HG03045 (cell line): ENCODE measurements around the gene PHYHD1.

Experiments used
- ATAC-seq: cut with Tn5 transposase; IDR thresholded peaks from one replicate; pipeline ENCODE4 v1.9.1; 2021; ENCODE audit warnings: mild to moderate bottlenecking, moderate library complexity; ENCODE audit not compliant: unreplicated experiment

PHYHD1 gene

GRCh38 chr9:128899566-128900322 lies 21.0 kb upstream of the PHYHD1 start:
- no peak for ATAC-seq

- ATAC-seq = no peak
Observed at GRCh38 chr9:128901379-128901778, 19.4 kb upstream of the PHYHD1 start.

GRCh38 chr9:128901822-128902221 lies 19.0 kb upstream of the PHYHD1 start:
- no peak for ATAC-seq

GRCh38 chr9:128902351-128903078 lies 18.3 kb upstream of the PHYHD1 start:
- ATAC-seq = peak; percentile 64

- ATAC-seq = no peak
Observed at GRCh38 chr9:128903079-128903461, 17.7 kb upstream of the PHYHD1 start.

GRCh38 chr9:128903871-128904620 lies 16.7 kb upstream of the PHYHD1 start:
- no peak for ATAC-seq

- ATAC-seq = no peak
Observed at GRCh38 chr9:128905964-128906363, 14.8 kb upstream of the PHYHD1 start.

GRCh38 chr9:128906741-128907140 lies 14.0 kb upstream of the PHYHD1 start:
- no peak for ATAC-seq

- ATAC-seq = no peak
Observed at GRCh38 chr9:128908372-128908771, 12.4 kb upstream of the PHYHD1 start.

GRCh38 chr9:128909859-128910258 lies 10.9 kb upstream of the PHYHD1 start:
- ATAC-seq = no peak

- no peak for ATAC-seq
Observed at GRCh38 chr9:128910906-128911305, 9.9 kb upstream of the PHYHD1 start.

- no peak for ATAC-seq
Observed at GRCh38 chr9:128911529-128912035, 9.2 kb upstream of the PHYHD1 start.

GRCh38 chr9:128912270-128912853 lies 8.4 kb upstream of the PHYHD1 start:
- ATAC-seq = no peak

GRCh38 chr9:128913048-128913900 lies 7.5 kb upstream of the PHYHD1 start:
- ATAC-seq = no peak

- no peak for ATAC-seq
Observed at GRCh38 chr9:128913995-128914772, 6.6 kb upstream of the PHYHD1 start.

GRCh38 chr9:128916204-128916603 lies 4.6 kb upstream of the PHYHD1 start:
- no peak for ATAC-seq

GRCh38 chr9:128916745-128917144 lies 4.0 kb upstream of the PHYHD1 start:
- no peak for ATAC-seq

- no peak for ATAC-seq
Observed at GRCh38 chr9:128917151-128917849, 3.5 kb upstream of the PHYHD1 start.

GRCh38 chr9:128918921-128919320 lies 1.9 kb upstream of the PHYHD1 start:
- no peak for ATAC-seq
